Suprapubic skin (tissue), 4 donors: ENCODE data around the gene PGA3.
"Not testable (repeated sequence)": the region's sequence is repeated elsewhere in the genome, so short reads cannot be mapped to it uniquely, and the experiment has no call there.

Experiments used
- CTCF ChIP-seq, 2 donors: fragments of 200-600 bp in 1 of 2; fragments of 450-650 bp in 1 of 2; sonication (generic) in 1 of 2; IDR thresholded peaks; one replicate each; pipeline ENCODE4 v1.5.1; 2016 to 2019; ENCODE audit warnings: antibody characterized with exemption in 2 of 2, mild to moderate bottlenecking in 1 of 2, moderate library complexity in 1 of 2
- POLR2A ChIP-seq, 2 donors: fragments of 450-650 bp; IDR thresholded peaks; one replicate each; pipeline ENCODE4 v1.6.1; 2017; ENCODE audit warnings: antibody characterized with exemption in 2 of 2, mild to moderate bottlenecking in 2 of 2, moderate library complexity in 2 of 2
- POLR2AphosphoS5 ChIP-seq, 3 donors: sonication (generic); formaldehyde crosslinking; IDR thresholded peaks; one replicate each; pipeline ENCODE4 v1.6.1; 2017; ENCODE audit warnings: antibody characterized with exemption in 3 of 3

- not testable (repeated sequence) for TF ChIP-seq POLR2A, CTCF, POLR2AphosphoS5 (IDR thresholded peaks at IDR 0.05)
Observed at GRCh38 chr11:61231033-61231432, 27.7 kb downstream of the PGA3 start.
